GM12878 (cell line): Measurements from ENCODE around the gene MAP4. TPM values are rescaled to one million over a fixed set of nuclear protein-coding genes. Genes with fewer than 3 reads are reported as not detected.

Experiments used
- BACH1 ChIP-seq: fragments of 450-650 bp; IDR thresholded peaks from 2 replicates; pipeline ENCODE4 v1.6.1; 2017; ENCODE audit warnings: mild to moderate bottlenecking, borderline replicate concordance
- BCL3 ChIP-seq: IDR thresholded peaks from 2 replicates; pipeline ENCODE4 v1.6.1; 2011; ENCODE audit warnings: borderline replicate concordance, low read depth, mild to moderate bottlenecking, moderate library complexity, low read length; ENCODE audit not compliant: insufficient read depth, poor library complexity, severe bottlenecking
- BHLHE40 ChIP-seq, 2 experiments: fragments of 450-650 bp in 1 of 2; IDR thresholded peaks; 2 replicates each; pipeline ENCODE4 v1.6.1; 2011 to 2017; ENCODE audit warnings: low read depth in 2 of 2, borderline replicate concordance in 1 of 2, improper control_type of control experiment in 1 of 2, low read length in 1 of 2, mild to moderate bottlenecking in 1 of 2
- CTCF ChIP-seq, 3 experiments: IDR thresholded peaks in 2 of 3; conservative IDR thresholded peaks in 1 of 3; 2 replicates each; pipeline ENCODE4 v1.5.1; 2011; ENCODE audit warnings: low read depth in 3 of 3, low read length in 3 of 3, mild to moderate bottlenecking in 3 of 3, control low read depth in 2 of 3, moderate library complexity in 2 of 3, inconsistent platforms in 1 of 3, mixed read lengths in 1 of 3; ENCODE audit not compliant: control insufficient read depth in 2 of 3, insufficient read depth in 1 of 3; ENCODE audit errors: extremely low read depth in 1 of 3
- E2F4 ChIP-seq: IDR thresholded peaks from 2 replicates; pipeline ENCODE4 v1.6.1; 2012; ENCODE audit warnings: low read depth, low read length, improper control_type of control experiment
- IKZF1 ChIP-seq: fragments of 450-650 bp; conservative IDR thresholded peaks from 2 replicates; pipeline ENCODE4 v1.6.1; 2017; ENCODE audit warnings: antibody characterized with exemption, mild to moderate bottlenecking
- IRF4 ChIP-seq: IDR thresholded peaks from 2 replicates; pipeline ENCODE4 v1.6.1; 2011; ENCODE audit warnings: low read depth, low read length
- JUND ChIP-seq: IDR thresholded peaks from 2 replicates; pipeline ENCODE4 v1.6.1; 2012; ENCODE audit warnings: low read depth, mild to moderate bottlenecking, low read length, improper control_type of control experiment, moderate library complexity
- MXI1 ChIP-seq: fragments of 150-350 bp; IDR thresholded peaks from 2 replicates; pipeline ENCODE4 v1.6.1; 2011; ENCODE audit warnings: low read depth, mild to moderate bottlenecking, inconsistent platforms, low read length, improper control_type of control experiment
- PBX3 ChIP-seq: IDR thresholded peaks from 2 replicates; pipeline ENCODE4 v1.6.1; 2011; ENCODE audit warnings: mild to moderate bottlenecking, low read depth, low read length, moderate library complexity; ENCODE audit not compliant: insufficient replicate concordance
- RAD21 ChIP-seq: IDR thresholded peaks from 2 replicates; pipeline ENCODE4 v1.6.1; 2011; ENCODE audit warnings: mild to moderate bottlenecking, low read depth, low read length, moderate library complexity; ENCODE audit not compliant: insufficient read depth
- RELA ChIP-seq: fragments of 450-650 bp; IDR thresholded peaks from 2 replicates; pipeline ENCODE4 v1.8.0; 2014; ENCODE audit warnings: borderline replicate concordance; ENCODE audit not compliant: partially characterized antibody
- RUNX3 ChIP-seq: IDR thresholded peaks from 2 replicates; pipeline ENCODE4 v1.6.1; 2012; ENCODE audit warnings: low read length, inconsistent platforms
- SMAD5 ChIP-seq: IDR thresholded peaks from 2 replicates; pipeline ENCODE4 v1.6.1; 2016; ENCODE audit warnings: antibody characterized with exemption, low read depth
- SRF ChIP-seq, 2 experiments: IDR thresholded peaks; 2 replicates each; pipeline ENCODE4 v1.6.1; 2011; ENCODE audit warnings: low read depth in 2 of 2, low read length in 2 of 2, mild to moderate bottlenecking in 1 of 2, moderate library complexity in 1 of 2
- STAT1 ChIP-seq: fragments of 450-650 bp; conservative IDR thresholded peaks from 2 replicates; pipeline ENCODE4 v1.6.1; 2014; ENCODE audit warnings: antibody characterized with exemption, mild to moderate bottlenecking
- TBL1XR1 ChIP-seq: IDR thresholded peaks from 2 replicates; pipeline ENCODE4 v1.6.1; 2012; ENCODE audit warnings: low read depth, low read length, improper control_type of control experiment
- YY1 ChIP-seq: IDR thresholded peaks from 2 replicates; pipeline ENCODE4 v1.6.1; 2011; ENCODE audit warnings: low read depth, mild to moderate bottlenecking, low read length
- ZBTB33 ChIP-seq: fragments of 450-650 bp; IDR thresholded peaks from 2 replicates; pipeline ENCODE4 v1.6.1; 2017; ENCODE audit warnings: mild to moderate bottlenecking
- ZNF207 ChIP-seq: fragments of 450-650 bp; IDR thresholded peaks from 2 replicates; pipeline ENCODE4 v1.6.1; 2014; ENCODE audit warnings: antibody characterized with exemption, mild to moderate bottlenecking, borderline replicate concordance
- ZNF24 ChIP-seq: fragments of 450-650 bp; IDR thresholded peaks from 2 replicates; pipeline ENCODE4 v1.6.1; 2017; ENCODE audit warnings: antibody characterized with exemption, mild to moderate bottlenecking
- polyA plus RNA-seq, 11 experiments: library from polyadenylated mRNA; depleted of rRNA in 4 of 11; unstranded in 6 of 11; stranded (reverse) in 5 of 11; fragments of >200 nt; fragmentation: Nextera tagmentation in 4 of 11; fragmentation: Illumina TruSeq in 1 of 11; extraction: Ambion mirVana in 4 of 11; extraction: Trizol in 1 of 11; gene quantifications; 1 replicate in 1 of 11; 2 replicates in 10 of 11; pipeline versions ENCODE4 v1.2.1 to v1.2.3, GENCODE V29; 2011 to 2016; ENCODE audit warnings: inconsistent platforms in 2 of 11, missing spikeins in 2 of 11, low read depth in 1 of 11
- total RNA-seq, 4 experiments: library from RNA; depleted of rRNA in 3 of 4; stranded (reverse); fragments of >200 nt in 3 of 4; fragmentation: Illumina TruSeq in 1 of 4; extraction: Trizol in 1 of 4; gene quantifications; 2 replicates each; pipeline versions ENCODE4 v1.2.1 to v1.2.3, GENCODE V29; 2013 to 2021

The MAP4 gene
- total and polyA plus RNA-seq, 10 of the 15 experiments (the other 5 are each of a cell fraction or from before 2014, with no cell fraction given), result 22.2 to 145 (median 47.2) TPM

GRCh38 chr3:47824541-47825473 lies 191.4 kb downstream of the MAP4 start (continued):
- peak; percentile 82 for TF ChIP-seq MXI1
- TF ChIP-seq PBX3, result no peak
- peak; percentile 78 for TF ChIP-seq ZNF24
- peak; percentile 73 for TF ChIP-seq RELA
- TF ChIP-seq BCL3, result peak; percentile 21
- peak; percentile 98 for TF ChIP-seq YY1
- no peak for TF ChIP-seq ZBTB33
- TF ChIP-seq RUNX3, result peak; percentile 61; the same call in 1 of the 2 replicates
- peak; percentile 92; the same call in 1 of the 2 replicates for TF ChIP-seq STAT1
- TF ChIP-seq SMAD5, result peak; percentile 61; the same call in 1 of the 2 replicates
- no peak for TF ChIP-seq IRF4
- peak; percentile 90 for TF ChIP-seq IKZF1
- TF ChIP-seq JUND, result no peak
- TF ChIP-seq BHLHE40 (IDR thresholded peaks at IDR 0.05; ENCODE audit: borderline replicate concordance in 1 of 2, low read depth in 2 of 2, low read length in 1 of 2), result peak; percentile 14 to 79; a peak in 3 of 4 replicates
- peak; percentile 38; the same call in 1 of the 2 replicates for TF ChIP-seq RAD21
- peak; percentile 75; the same call in 1 of the 2 replicates for TF ChIP-seq BACH1
- peak in 1 of 2 experiments; percentile 37; a peak in 1 of 4 replicates for TF ChIP-seq SRF (IDR thresholded peaks at IDR 0.05; ENCODE audit: low read depth in 2 of 2, low read length in 2 of 2)
- TF ChIP-seq CTCF (IDR thresholded peaks at IDR 0.05 in 2 of 3, conservative IDR thresholded peaks at IDR 0.05 in 1 of 3; ENCODE audit: control insufficient read depth in 2 of 3, extremely low read depth in 1 of 3, insufficient read depth in 1 of 3, low read depth in 3 of 3, low read length in 3 of 3), result peak; percentile 70 to 92 (median 86); a peak in 5 of 6 replicates
- TF ChIP-seq ZNF207, result peak; percentile 89
- 0 out of 2 replicates have a peak, but pooled peaks have one; percentile 39 for TF ChIP-seq TBL1XR1
- TF ChIP-seq E2F4, result peak; percentile 11; the same call in 1 of the 2 replicates
